ENCODE data around the gene GGT6. TPM values are rescaled to one million over a fixed set of nuclear protein-coding genes. Genes with fewer than 3 reads are reported as not detected.

The GGT6 gene
- total RNA-seq, 1 donor from 2014 or later, result not detected

DNA sequence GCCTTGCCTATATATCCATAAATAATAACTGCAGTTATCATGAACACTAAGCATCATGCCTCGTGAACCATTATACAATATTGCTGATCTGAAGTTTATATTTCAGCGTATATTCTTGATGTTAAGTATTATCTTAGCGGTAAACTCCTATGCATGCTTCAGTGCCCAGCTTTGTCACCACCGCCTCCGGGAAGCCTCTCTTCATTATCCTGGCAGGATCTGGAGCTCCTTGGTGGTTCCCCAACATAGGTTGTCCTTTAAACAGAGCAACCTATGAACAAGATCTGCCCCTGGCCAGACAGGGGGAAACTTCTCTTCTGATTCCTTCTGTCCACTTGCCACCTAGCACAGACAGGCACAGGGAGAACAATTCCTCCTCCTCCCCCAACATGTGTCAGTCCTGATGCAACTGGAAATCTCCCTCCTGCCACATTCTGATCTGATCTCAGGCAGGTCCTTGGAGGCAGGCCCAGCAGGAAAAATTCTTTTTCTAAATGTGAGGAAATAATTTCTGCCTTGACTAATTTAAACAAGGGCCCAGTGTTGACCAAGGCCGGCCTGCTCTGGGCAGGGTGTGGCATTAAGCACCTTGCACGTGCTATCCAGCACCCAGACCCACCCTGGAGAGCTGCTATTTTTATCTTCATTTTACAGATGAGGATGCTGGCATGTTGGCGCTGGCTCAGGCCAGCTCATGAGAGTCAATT is 39.3 kb downstream of the GGT6 start:
- peaks cover 7% of the 10 kb centered on the region for H3K27me3 Mint-ChIP-seq (ENCODE audit: unreplicated experiment)
- H3K27ac Mint-ChIP-seq (ENCODE audit: unreplicated experiment), result no peak overlapping the region
- TF ChIP-seq, protein P1, sequence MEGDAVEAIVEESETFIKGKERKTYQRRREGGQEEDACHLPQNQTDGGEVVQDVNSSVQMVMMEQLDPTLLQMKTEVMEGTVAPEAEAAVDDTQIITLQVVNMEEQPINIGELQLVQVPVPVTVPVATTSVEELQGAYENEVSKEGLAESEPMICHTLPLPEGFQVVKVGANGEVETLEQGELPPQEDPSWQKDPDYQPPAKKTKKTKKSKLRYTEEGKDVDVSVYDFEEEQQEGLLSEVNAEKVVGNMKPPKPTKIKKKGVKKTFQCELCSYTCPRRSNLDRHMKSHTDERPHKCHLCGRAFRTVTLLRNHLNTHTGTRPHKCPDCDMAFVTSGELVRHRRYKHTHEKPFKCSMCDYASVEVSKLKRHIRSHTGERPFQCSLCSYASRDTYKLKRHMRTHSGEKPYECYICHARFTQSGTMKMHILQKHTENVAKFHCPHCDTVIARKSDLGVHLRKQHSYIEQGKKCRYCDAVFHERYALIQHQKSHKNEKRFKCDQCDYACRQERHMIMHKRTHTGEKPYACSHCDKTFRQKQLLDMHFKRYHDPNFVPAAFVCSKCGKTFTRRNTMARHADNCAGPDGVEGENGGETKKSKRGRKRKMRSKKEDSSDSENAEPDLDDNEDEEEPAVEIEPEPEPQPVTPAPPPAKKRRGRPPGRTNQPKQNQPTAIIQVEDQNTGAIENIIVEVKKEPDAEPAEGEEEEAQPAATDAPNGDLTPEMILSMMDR (IDR thresholded peaks at IDR 0.05; ENCODE audit: unreplicated experiment), result no peak

DNA sequence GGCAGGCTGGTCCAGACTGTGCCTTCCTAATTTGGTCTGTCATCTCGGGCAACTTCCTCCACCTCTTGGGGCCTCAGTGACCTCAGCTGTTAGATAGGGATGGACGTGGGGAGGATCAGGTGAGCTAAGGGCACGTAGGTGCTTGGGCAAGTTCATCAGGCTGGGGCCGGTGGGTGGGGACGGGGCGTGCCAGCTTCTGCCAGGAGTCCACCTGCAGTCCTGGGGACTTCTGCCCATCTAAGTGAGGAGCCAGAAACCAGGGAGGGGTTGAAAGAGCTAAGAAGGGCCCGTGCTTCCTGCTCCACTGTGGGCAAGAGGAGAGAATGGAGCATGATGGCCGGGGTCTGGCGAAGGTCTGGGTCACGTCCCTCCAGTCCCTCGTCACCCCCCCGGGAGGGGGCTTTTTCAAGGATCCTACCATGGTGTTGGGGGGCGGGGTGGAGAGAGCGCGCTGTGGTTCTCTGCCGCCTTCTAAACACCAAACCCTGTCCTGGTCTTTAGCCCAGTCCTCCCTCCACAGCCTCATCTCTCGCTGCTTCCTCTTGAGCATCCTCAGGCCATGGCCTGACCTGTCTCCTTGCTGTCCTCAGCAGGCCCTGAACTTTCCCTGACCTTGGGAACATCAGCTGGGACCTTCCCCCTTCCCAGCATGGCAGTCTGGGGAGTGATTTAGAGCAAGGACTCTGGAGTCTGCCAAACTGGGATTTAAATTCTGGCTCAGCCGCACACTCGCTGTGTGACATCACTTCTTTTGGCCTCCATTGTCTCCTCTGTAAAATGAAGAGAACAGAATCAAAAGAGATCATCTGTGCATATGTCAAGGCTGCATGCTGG is 40.1 kb downstream of the GGT6 start:
- H3K27ac Mint-ChIP-seq (ENCODE audit: unreplicated experiment), result peak overlapping the region; percentile 80
- H3K27me3 Mint-ChIP-seq (ENCODE audit: unreplicated experiment), result peaks cover 6% of the 10 kb centered on the region

More for the DNA sequence above, 39.3 kb downstream of the GGT6 start:
- Mint-ChIP-seq H3K36me3 (ENCODE audit: low read depth, unreplicated experiment) (peaks cover 44% of the 10 kb centered on the region), H3K9me3 (ENCODE audit: unreplicated experiment) (no peaks in the 10 kb centered on the region), H3K4me1 (ENCODE audit: unreplicated experiment) (peaks cover 58% of the 10 kb centered on the region), H3K4me3 (ENCODE audit: unreplicated experiment) (peak overlapping the region; percentile 23)
- DNase-seq (ENCODE audit: low spot score), result no peak

DNA sequence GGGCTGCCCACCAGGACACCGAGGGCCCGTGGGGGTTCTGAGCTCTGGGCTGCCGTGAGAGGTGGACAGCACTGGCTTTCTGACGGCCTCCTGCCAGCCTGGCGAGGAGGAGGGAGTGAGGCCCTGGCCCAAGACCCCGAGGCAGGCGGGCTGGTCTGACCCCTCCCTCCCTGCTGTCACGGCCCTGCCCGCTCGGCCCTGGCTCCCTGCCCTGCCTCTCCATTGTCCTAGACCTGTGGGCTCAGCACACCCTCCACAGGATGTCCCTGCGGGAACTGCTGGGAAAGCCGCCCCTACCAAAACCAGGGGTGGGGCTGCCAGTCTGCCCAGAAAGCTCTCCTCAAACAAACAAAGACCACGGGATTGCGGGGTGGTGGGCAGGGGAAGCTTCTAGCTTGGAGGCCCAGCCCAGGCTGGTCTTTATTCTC is 41.0 kb downstream of the GGT6 start:
- TF ChIP-seq, protein P1 (IDR thresholded peaks at IDR 0.05; ENCODE audit: unreplicated experiment), result no peak
- H3K4me3 Mint-ChIP-seq (ENCODE audit: unreplicated experiment), result no peak overlapping the region
- H3K9me3 Mint-ChIP-seq (ENCODE audit: unreplicated experiment), result no peaks in the 10 kb centered on the region
- H3K27ac Mint-ChIP-seq (ENCODE audit: unreplicated experiment), result peak overlapping the region; percentile 85
- H3K36me3 Mint-ChIP-seq (ENCODE audit: low read depth, unreplicated experiment), result peaks cover 35% of the 10 kb centered on the region
- peaks cover 9% of the 10 kb centered on the region for H3K27me3 Mint-ChIP-seq (ENCODE audit: unreplicated experiment)
- peaks cover 53% of the 10 kb centered on the region for H3K4me1 Mint-ChIP-seq (ENCODE audit: unreplicated experiment)
- no peak for DNase-seq (ENCODE audit: low spot score)

More for the DNA sequence above, 40.1 kb downstream of the GGT6 start:
- H3K4me3 Mint-ChIP-seq (ENCODE audit: unreplicated experiment), result no peak overlapping the region
- TF ChIP-seq, protein P1 (IDR thresholded peaks at IDR 0.05; ENCODE audit: unreplicated experiment), result no peak
- peaks cover 36% of the 10 kb centered on the region for H3K36me3 Mint-ChIP-seq (ENCODE audit: low read depth, unreplicated experiment)
- no peak for DNase-seq (ENCODE audit: low spot score)
- H3K9me3 Mint-ChIP-seq (ENCODE audit: unreplicated experiment), result no peaks in the 10 kb centered on the region
- H3K4me1 Mint-ChIP-seq (ENCODE audit: unreplicated experiment), result peaks cover 53% of the 10 kb centered on the region

DNA sequence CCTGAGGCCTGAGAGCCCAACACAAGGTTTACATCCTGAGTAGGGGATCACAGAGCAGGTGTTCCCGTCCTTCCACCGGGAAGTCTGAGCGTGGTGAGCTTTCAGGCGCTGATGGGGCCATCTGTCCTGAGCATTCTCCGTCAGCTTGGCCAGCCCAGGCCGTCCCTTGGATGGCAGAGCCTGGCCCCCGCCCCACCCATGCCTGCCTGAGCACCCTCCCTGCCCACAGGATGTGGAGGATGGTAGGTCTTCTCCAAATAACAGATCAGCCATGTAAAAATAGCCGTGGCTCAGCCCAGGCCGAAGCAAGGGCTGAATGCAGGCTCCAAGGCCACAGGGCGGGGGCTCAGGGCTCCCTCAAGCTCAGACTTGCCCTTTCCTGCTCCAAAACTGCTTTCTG is 41.5 kb downstream of the GGT6 start:
- H3K36me3 Mint-ChIP-seq (ENCODE audit: low read depth, unreplicated experiment), result peaks cover 30% of the 10 kb centered on the region
- TF ChIP-seq, protein P1 (IDR thresholded peaks at IDR 0.05; ENCODE audit: unreplicated experiment), result no peak
- no peaks in the 10 kb centered on the region for H3K9me3 Mint-ChIP-seq (ENCODE audit: unreplicated experiment)
- H3K27me3 Mint-ChIP-seq (ENCODE audit: unreplicated experiment), result peaks cover 13% of the 10 kb centered on the region
- peak overlapping the region; percentile 92 for H3K27ac Mint-ChIP-seq (ENCODE audit: unreplicated experiment)
- H3K4me1 Mint-ChIP-seq (ENCODE audit: unreplicated experiment), result peaks cover 53% of the 10 kb centered on the region
- no peak for DNase-seq (ENCODE audit: low spot score)
- H3K4me3 Mint-ChIP-seq (ENCODE audit: unreplicated experiment), result no peak overlapping the region
